Measurements from ENCODE around the gene DEUP1. TPM values are rescaled to one million over a fixed set of nuclear protein-coding genes. Genes with fewer than 3 reads are reported as not detected.
A peak's percentile ranks its signal among the peaks of the same experiment; 100 is the strongest.

DEUP1 gene
- total and polyA plus RNA-seq, 4 donors = 0.20 to 0.66 (median 0.34) TPM

DNA sequence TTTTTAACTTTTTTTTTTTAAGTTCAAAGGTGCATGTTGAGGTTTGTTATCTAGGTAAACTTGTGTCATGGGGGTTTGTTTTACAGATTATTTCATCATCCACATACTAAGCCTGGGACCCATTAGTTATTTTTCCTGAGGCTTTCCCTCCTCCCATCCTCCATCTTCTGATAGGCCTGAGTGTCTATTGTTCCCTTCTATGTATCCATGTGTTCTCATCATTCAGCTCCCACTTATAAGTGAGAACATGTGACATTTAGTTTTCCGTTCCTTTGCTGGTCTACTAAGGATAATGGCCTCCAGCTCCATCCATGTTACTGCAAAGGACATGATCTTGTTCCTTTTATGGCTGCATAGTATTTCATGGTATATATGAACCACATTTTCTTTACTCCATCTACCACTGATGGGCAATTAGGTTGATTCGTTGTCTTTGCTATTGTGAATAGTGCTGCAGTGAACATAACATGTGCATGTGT, 14.4 kb downstream of the DEUP1 start:
- DNase-seq (ENCODE audit: low read depth in 4 of 6, low spot score in 6 of 6) = no peak
- Histone ChIP-seq H3K4me1 (ENCODE audit: control insufficient read depth, insufficient read depth, low read length) (no peaks in the 10 kb centered on the region), H3K36me3 (ENCODE audit: control insufficient read depth, insufficient read depth, low read length) (no peaks in the 10 kb centered on the region), H3K9me3 (ENCODE audit: control insufficient read depth, insufficient read depth, low read length) (no peaks in the 10 kb centered on the region), H3K4me3 (ENCODE audit: low read depth, low read length) (no peak overlapping the region), H3K27me3 (ENCODE audit: control insufficient read depth, insufficient read depth, low read length) (no peaks in the 10 kb centered on the region), H3K27ac (ENCODE audit: low read depth, low read length) (no peak overlapping the region)
- no CpG with 5 or more reads among the region's 2 CpGs for WGBS (ENCODE audit: insufficient coverage)

GRCh38 chr11:93348930-93349329, 18.4 kb downstream of the DEUP1 start:
- no peaks in the 10 kb centered on the region for H3K36me3 ChIP-seq (ENCODE audit: control insufficient read depth, insufficient read depth, low read length)
- no peaks in the 10 kb centered on the region for H3K9me3 ChIP-seq (ENCODE audit: control insufficient read depth, insufficient read depth, low read length)
- no CpG with 5 or more reads among the region's 2 CpGs for WGBS (ENCODE audit: insufficient coverage)
- no peaks in the 10 kb centered on the region for H3K27me3 ChIP-seq (ENCODE audit: control insufficient read depth, insufficient read depth, low read length)
- H3K4me3 ChIP-seq (ENCODE audit: low read depth, low read length) = no peak overlapping the region
- H3K27ac ChIP-seq (ENCODE audit: low read depth, low read length) = no peak overlapping the region
- H3K4me1 ChIP-seq (ENCODE audit: control insufficient read depth, insufficient read depth, low read length) = no peaks in the 10 kb centered on the region
- peak in 1 of 6 donors; percentile 6 for DNase-seq (ENCODE audit: low read depth in 4 of 6, low spot score in 6 of 6)

GRCh38 chr11:93350835-93351234, 20.3 kb downstream of the DEUP1 start:
- 100% methylated on average over 3 of the region's 6 CpGs for WGBS (ENCODE audit: insufficient coverage)
- Histone ChIP-seq H3K9me3 (ENCODE audit: control insufficient read depth, insufficient read depth, low read length) (no peaks in the 10 kb centered on the region), H3K27me3 (ENCODE audit: control insufficient read depth, insufficient read depth, low read length) (no peaks in the 10 kb centered on the region), H3K4me1 (ENCODE audit: control insufficient read depth, insufficient read depth, low read length) (no peaks in the 10 kb centered on the region), H3K4me3 (ENCODE audit: low read depth, low read length) (no peak overlapping the region), H3K36me3 (ENCODE audit: control insufficient read depth, insufficient read depth, low read length) (no peaks in the 10 kb centered on the region), H3K27ac (ENCODE audit: low read depth, low read length) (no peak overlapping the region)
- no peak for DNase-seq (ENCODE audit: low read depth in 4 of 6, low spot score in 6 of 6)

GRCh38 chr11:93359396-93359795, 28.9 kb downstream of the DEUP1 start:
- Histone ChIP-seq H3K9me3 (ENCODE audit: control insufficient read depth, insufficient read depth, low read length) (no peaks in the 10 kb centered on the region), H3K4me1 (ENCODE audit: control insufficient read depth, insufficient read depth, low read length) (no peaks in the 10 kb centered on the region), H3K36me3 (ENCODE audit: control insufficient read depth, insufficient read depth, low read length) (no peaks in the 10 kb centered on the region), H3K4me3 (ENCODE audit: low read depth, low read length) (no peak overlapping the region), H3K27me3 (ENCODE audit: control insufficient read depth, insufficient read depth, low read length) (no peaks in the 10 kb centered on the region), H3K27ac (ENCODE audit: low read depth, low read length) (no peak overlapping the region)
- WGBS (ENCODE audit: insufficient coverage) = no CpG with 5 or more reads among the region's 1 CpG
- no peak for DNase-seq (ENCODE audit: low read depth in 4 of 6, low spot score in 6 of 6)

DNA sequence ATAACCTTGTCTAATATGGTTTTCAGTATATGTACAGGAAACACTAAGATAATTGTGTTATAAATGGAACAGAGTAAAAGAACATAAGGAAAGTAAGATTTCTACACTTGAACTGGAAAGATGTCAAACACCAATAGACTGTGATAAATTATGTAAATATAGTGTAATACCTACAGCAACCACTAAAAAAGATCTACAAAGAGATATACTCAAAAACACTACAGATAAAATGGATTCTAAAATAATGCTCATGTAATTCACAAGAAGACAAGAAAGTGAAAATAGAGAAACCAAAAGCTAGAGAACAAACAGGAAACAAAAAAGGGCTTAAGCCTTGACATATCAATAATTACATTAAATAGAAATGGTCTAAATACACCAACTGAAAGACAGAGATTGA, 30.9 kb downstream of the DEUP1 start:
- Histone ChIP-seq H3K36me3 (ENCODE audit: control insufficient read depth, insufficient read depth, low read length) (no peaks in the 10 kb centered on the region), H3K27me3 (ENCODE audit: control insufficient read depth, insufficient read depth, low read length) (no peaks in the 10 kb centered on the region), H3K4me3 (ENCODE audit: low read depth, low read length) (no peak overlapping the region), H3K4me1 (ENCODE audit: control insufficient read depth, insufficient read depth, low read length) (no peaks in the 10 kb centered on the region), H3K9me3 (ENCODE audit: control insufficient read depth, insufficient read depth, low read length) (no peaks in the 10 kb centered on the region), H3K27ac (ENCODE audit: low read depth, low read length) (no peak overlapping the region)
- no peak for DNase-seq (ENCODE audit: low read depth in 4 of 6, low spot score in 6 of 6)

DNA sequence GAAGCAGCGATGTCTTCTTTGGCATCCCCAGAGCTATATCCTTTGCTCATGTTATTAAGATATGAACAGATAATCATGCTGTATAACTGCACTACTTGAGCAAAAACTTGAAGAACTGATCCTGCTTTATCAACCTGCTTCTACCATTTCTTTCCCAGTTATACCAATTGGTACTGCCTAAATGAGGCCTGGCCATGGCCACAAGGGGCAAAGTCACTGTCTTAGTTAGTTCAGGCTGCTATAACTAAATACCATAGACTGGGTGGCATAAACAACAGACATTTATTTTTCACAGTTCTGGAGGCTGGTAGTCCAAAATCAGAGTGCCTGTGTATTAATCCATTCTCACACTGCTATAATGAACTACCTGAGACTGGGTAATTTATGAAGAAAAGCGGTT, 37.5 kb downstream of the DEUP1 start:
- DNase-seq (ENCODE audit: low read depth in 4 of 6, low spot score in 6 of 6) = no peak
- Histone ChIP-seq H3K27me3 (ENCODE audit: control insufficient read depth, insufficient read depth, low read length) (no peaks in the 10 kb centered on the region), H3K36me3 (ENCODE audit: control insufficient read depth, insufficient read depth, low read length) (no peaks in the 10 kb centered on the region), H3K4me3 (ENCODE audit: low read depth, low read length) (no peak overlapping the region), H3K27ac (ENCODE audit: low read depth, low read length) (no peak overlapping the region), H3K9me3 (ENCODE audit: control insufficient read depth, insufficient read depth, low read length) (no peaks in the 10 kb centered on the region), H3K4me1 (ENCODE audit: control insufficient read depth, insufficient read depth, low read length) (no peaks in the 10 kb centered on the region)
- no CpG with 5 or more reads among the region's 2 CpGs for WGBS (ENCODE audit: insufficient coverage)

GRCh38 chr11:93370260-93370659, 39.7 kb downstream of the DEUP1 start:
- no peak for DNase-seq (ENCODE audit: low read depth in 4 of 6, low spot score in 6 of 6)
- H3K4me3 ChIP-seq (ENCODE audit: low read depth, low read length) = no peak overlapping the region
- WGBS (ENCODE audit: insufficient coverage) = no CpG with 5 or more reads among the region's 2 CpGs
- no peaks in the 10 kb centered on the region for H3K27me3 ChIP-seq (ENCODE audit: control insufficient read depth, insufficient read depth, low read length)
- H3K4me1 ChIP-seq (ENCODE audit: control insufficient read depth, insufficient read depth, low read length) = no peaks in the 10 kb centered on the region
- no peaks in the 10 kb centered on the region for H3K36me3 ChIP-seq (ENCODE audit: control insufficient read depth, insufficient read depth, low read length)
- H3K27ac ChIP-seq (ENCODE audit: low read depth, low read length) = no peak overlapping the region
- no peaks in the 10 kb centered on the region for H3K9me3 ChIP-seq (ENCODE audit: control insufficient read depth, insufficient read depth, low read length)

DNA sequence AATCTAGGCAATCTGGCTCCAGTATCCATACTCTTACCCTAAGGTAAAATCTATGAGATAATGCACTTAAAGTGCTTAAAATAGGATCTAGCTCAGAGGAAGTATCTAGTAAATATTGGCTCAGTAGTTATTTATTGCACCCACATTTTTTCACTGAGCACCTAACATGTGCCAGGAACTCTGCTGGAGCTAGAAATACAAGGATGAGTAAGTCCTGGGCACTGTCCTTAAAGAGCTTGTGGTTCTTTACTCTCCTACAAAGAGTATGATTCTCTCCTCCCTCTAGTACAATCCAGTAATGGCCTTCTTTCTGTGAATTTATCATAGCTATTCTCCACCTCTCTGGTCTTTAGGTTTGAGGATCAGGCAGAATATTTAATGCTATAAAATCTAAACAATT, 59.2 kb downstream of the DEUP1 start:
- Histone ChIP-seq H3K27me3 (ENCODE audit: control insufficient read depth, insufficient read depth, low read length) (no peaks in the 10 kb centered on the region), H3K9me3 (ENCODE audit: control insufficient read depth, insufficient read depth, low read length) (no peaks in the 10 kb centered on the region), H3K27ac (ENCODE audit: low read depth, low read length) (no peak overlapping the region), H3K4me1 (ENCODE audit: control insufficient read depth, insufficient read depth, low read length) (no peaks in the 10 kb centered on the region), H3K4me3 (ENCODE audit: low read depth, low read length) (no peak overlapping the region), H3K36me3 (ENCODE audit: control insufficient read depth, insufficient read depth, low read length) (no peaks in the 10 kb centered on the region)
- no peak for DNase-seq (ENCODE audit: low read depth in 4 of 6, low spot score in 6 of 6)

GRCh38 chr11:93392867-93393266, 62.3 kb downstream of the DEUP1 start:
- no peak overlapping the region for H3K4me3 ChIP-seq (ENCODE audit: low read depth, low read length)
- DNase-seq (ENCODE audit: low read depth in 4 of 6, low spot score in 6 of 6) = no peak
- no peaks in the 10 kb centered on the region for H3K36me3 ChIP-seq (ENCODE audit: control insufficient read depth, insufficient read depth, low read length)
- no CpG with 5 or more reads among the region's 3 CpGs for WGBS (ENCODE audit: insufficient coverage)
- no peaks in the 10 kb centered on the region for H3K9me3 ChIP-seq (ENCODE audit: control insufficient read depth, insufficient read depth, low read length)
- no peaks in the 10 kb centered on the region for H3K27me3 ChIP-seq (ENCODE audit: control insufficient read depth, insufficient read depth, low read length)
- H3K4me1 ChIP-seq (ENCODE audit: control insufficient read depth, insufficient read depth, low read length) = no peaks in the 10 kb centered on the region
- H3K27ac ChIP-seq (ENCODE audit: low read depth, low read length) = no peak overlapping the region

DNA sequence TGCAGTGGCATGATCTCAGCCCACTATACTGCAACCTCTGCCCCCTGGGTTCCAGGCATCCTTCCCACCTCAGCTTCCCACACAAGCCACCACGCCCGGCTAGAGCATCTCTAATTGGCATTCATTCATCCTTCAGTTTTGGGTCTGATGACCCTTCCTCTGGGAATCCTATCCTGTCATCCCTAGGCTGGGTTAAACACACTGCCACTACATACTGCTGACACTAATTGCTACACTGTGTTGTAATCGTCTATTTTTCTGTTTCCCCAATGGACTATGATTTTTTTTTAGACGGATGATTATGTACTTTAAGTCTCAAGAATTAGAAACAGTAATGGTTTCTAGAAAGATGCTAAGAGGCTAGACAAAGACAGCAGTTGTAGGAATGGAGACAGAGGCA, 62.8 kb downstream of the DEUP1 start:
- Histone ChIP-seq H3K4me3 (ENCODE audit: low read depth, low read length) (no peak overlapping the region), H3K27ac (ENCODE audit: low read depth, low read length) (no peak overlapping the region)

More for the DNA sequence above, 62.8 kb downstream of the DEUP1 start:
- Histone ChIP-seq H3K27me3 (ENCODE audit: control insufficient read depth, insufficient read depth, low read length) (no peaks in the 10 kb centered on the region), H3K9me3 (ENCODE audit: control insufficient read depth, insufficient read depth, low read length) (no peaks in the 10 kb centered on the region), H3K36me3 (ENCODE audit: control insufficient read depth, insufficient read depth, low read length) (no peaks in the 10 kb centered on the region), H3K4me1 (ENCODE audit: control insufficient read depth, insufficient read depth, low read length) (no peaks in the 10 kb centered on the region)
- WGBS (ENCODE audit: insufficient coverage) = 43% methylated on average over 3 of the region's 4 CpGs
- no peak for DNase-seq (ENCODE audit: low read depth in 4 of 6, low spot score in 6 of 6)
